ENCODE measurements around the gene ARID5B.

The ARID5B gene

GRCh38 chr10:62082271-62082656 is 180.8 kb downstream of the ARID5B start:
- Histone ChIP-seq H3K27me3 (ENCODE audit: insufficient read depth, low read depth, severe bottlenecking) (no peaks in the 10 kb centered on the region), H3K9me3 (ENCODE audit: severe bottlenecking) (no peaks in the 10 kb centered on the region), H3K36me3 (no peaks in the 10 kb centered on the region), H3K4me3 (ENCODE audit: low read depth, low read length) (no peak overlapping the region), H3K27ac (no peak overlapping the region)
- DNase-seq: no peak
- TF ChIP-seq CTCF (IDR thresholded peaks at IDR 0.05; ENCODE audit: low read depth, low read length): no peak

- Histone ChIP-seq H3K9me3 (ENCODE audit: severe bottlenecking) (no peaks in the 10 kb centered on the region), H3K27me3 (ENCODE audit: insufficient read depth, low read depth, severe bottlenecking) (no peaks in the 10 kb centered on the region), H3K4me3 (ENCODE audit: low read depth, low read length) (no peak overlapping the region), H3K36me3 (no peaks in the 10 kb centered on the region), H3K27ac (no peak overlapping the region)
- TF ChIP-seq CTCF (IDR thresholded peaks at IDR 0.05; ENCODE audit: low read depth, low read length): no peak
- DNase-seq: no peak
Measured at GRCh38 chr10:62082729-62083411, 181.4 kb downstream of the ARID5B start.

- Histone ChIP-seq H3K9me3 (ENCODE audit: severe bottlenecking) (no peaks in the 10 kb centered on the region), H3K36me3 (no peaks in the 10 kb centered on the region), H3K27ac (no peak overlapping the region), H3K4me3 (ENCODE audit: low read depth, low read length) (no peak overlapping the region), H3K27me3 (ENCODE audit: insufficient read depth, low read depth, severe bottlenecking) (no peaks in the 10 kb centered on the region)
- no peak for TF ChIP-seq CTCF (IDR thresholded peaks at IDR 0.05; ENCODE audit: low read depth, low read length)
- no peak for DNase-seq
Measured at GRCh38 chr10:62083412-62084267, 182.1 kb downstream of the ARID5B start.

GRCh38 chr10:62084451-62084850 is 183.0 kb downstream of the ARID5B start:
- Histone ChIP-seq H3K27ac (no peak overlapping the region), H3K27me3 (ENCODE audit: insufficient read depth, low read depth, severe bottlenecking) (no peaks in the 10 kb centered on the region), H3K4me3 (ENCODE audit: low read depth, low read length) (no peak overlapping the region), H3K36me3 (no peaks in the 10 kb centered on the region), H3K9me3 (ENCODE audit: severe bottlenecking) (no peaks in the 10 kb centered on the region)
- no peak for DNase-seq
- TF ChIP-seq CTCF (IDR thresholded peaks at IDR 0.05; ENCODE audit: low read depth, low read length): no peak

- Histone ChIP-seq H3K4me3 (ENCODE audit: low read depth, low read length) (no peak overlapping the region), H3K27me3 (ENCODE audit: insufficient read depth, low read depth, severe bottlenecking) (no peaks in the 10 kb centered on the region), H3K9me3 (ENCODE audit: severe bottlenecking) (no peaks in the 10 kb centered on the region), H3K27ac (no peak overlapping the region), H3K36me3 (no peaks in the 10 kb centered on the region)
- no peak for TF ChIP-seq CTCF (IDR thresholded peaks at IDR 0.05; ENCODE audit: low read depth, low read length)
- no peak for DNase-seq
Measured at GRCh38 chr10:62085404-62085803, 183.9 kb downstream of the ARID5B start.

Measured in WERI-Rb-1 (cell line).